Transverse colon (tissue), 4 donors: ENCODE data around the gene TOR3A.

ENCODE experiments used
- CTCF ChIP-seq, 5 experiments: fragments of 200-600 bp in 3 of 5; fragments of 450-650 bp in 2 of 5; sonication (generic) in 3 of 5; IDR thresholded peaks; 1 replicate in 2 of 5; 2 replicates in 3 of 5; pipeline ENCODE4 v1.5.1; 2016 to 2017; ENCODE audit warnings: antibody characterized with exemption in 5 of 5, inconsistent platforms in 3 of 5, mild to moderate bottlenecking in 2 of 5, moderate library complexity in 1 of 5
- EP300 ChIP-seq: sonication (generic); formaldehyde crosslinking; IDR thresholded peaks from one replicate; pipeline ENCODE4 v1.6.1; 2017; ENCODE audit warnings: antibody characterized with exemption, low read depth
- POLR2A ChIP-seq: fragments of 450-650 bp; IDR thresholded peaks from one replicate; pipeline ENCODE4 v1.6.1; 2016; ENCODE audit warnings: antibody characterized with exemption, mild to moderate bottlenecking, moderate library complexity
- POLR2AphosphoS5 ChIP-seq, 3 donors: sonication (generic); formaldehyde crosslinking; IDR thresholded peaks; one replicate each; pipeline ENCODE4 v1.6.1; 2016; ENCODE audit warnings: antibody characterized with exemption in 3 of 3

GRCh38 chr1:179099891-179100290 is 18.0 kb downstream of the TOR3A start:
- TF ChIP-seq CTCF (IDR thresholded peaks at IDR 0.05) (no peak), POLR2A (no peak), POLR2AphosphoS5 (IDR thresholded peaks at IDR 0.05) (no peak), EP300 (no peak)
